GM12873 (cell line): ENCODE results near the gene COL15A1.

Source experiments
- CTCF ChIP-seq: IDR thresholded peaks from 2 replicates; pipeline ENCODE4 v1.5.1; 2012; ENCODE audit warnings: low read depth, mild to moderate bottlenecking, moderate library complexity, low read length, control low read depth; ENCODE audit not compliant: insufficient read depth; ENCODE audit errors: missing control alignments

The COL15A1 gene

GRCh38 chr9:99040911-99041582 lies 97.3 kb downstream of the COL15A1 start:
- no peak for TF ChIP-seq CTCF

GRCh38 chr9:99041618-99042017 lies 97.9 kb downstream of the COL15A1 start:
- TF ChIP-seq CTCF, result no peak

GRCh38 chr9:99042620-99043019 lies 98.9 kb downstream of the COL15A1 start:
- TF ChIP-seq CTCF, result no peak

GRCh38 chr9:99044827-99045226 lies 101.1 kb downstream of the COL15A1 start:
- TF ChIP-seq CTCF, result no peak

GRCh38 chr9:99046068-99046467 lies 102.4 kb downstream of the COL15A1 start:
- TF ChIP-seq CTCF, result no peak

GRCh38 chr9:99046542-99047071 lies 102.9 kb downstream of the COL15A1 start:
- no peak for TF ChIP-seq CTCF

- no peak for TF ChIP-seq CTCF
Observed at GRCh38 chr9:99049228-99049627, 105.5 kb downstream of the COL15A1 start.
